HG03521 (cell line): ENCODE results near the gene CACNG4.
"Not testable (repeated sequence)": the region's sequence is repeated elsewhere in the genome, so short reads cannot be mapped to it uniquely, and the experiment has no call there.

Source experiments
- ATAC-seq: cut with Tn5 transposase; IDR thresholded peaks from one replicate; pipeline ENCODE4 v1.9.1; 2021; ENCODE audit warnings: mild to moderate bottlenecking, moderate library complexity; ENCODE audit not compliant: unreplicated experiment

The CACNG4 gene

GRCh38 chr17:66960613-66961012 is 3.9 kb upstream of the CACNG4 start:
- ATAC-seq = no peak

- no peak for ATAC-seq
Measured at GRCh38 chr17:66963521-66963908, 992 bp upstream of the CACNG4 start.

- no peak for ATAC-seq
Measured at GRCh38 chr17:66964930-66965800, 658 bp downstream of the CACNG4 start.

GRCh38 chr17:66965801-66966262 is 1.3 kb downstream of the CACNG4 start:
- no peak for ATAC-seq

GRCh38 chr17:66966298-66966697 is 1.8 kb downstream of the CACNG4 start:
- no peak for ATAC-seq

- ATAC-seq = no peak
Measured at GRCh38 chr17:66966704-66967418, 2.4 kb downstream of the CACNG4 start.

GRCh38 chr17:66967837-66968543 is 3.5 kb downstream of the CACNG4 start:
- no peak for ATAC-seq

GRCh38 chr17:66968916-66969315 is 4.4 kb downstream of the CACNG4 start:
- no peak for ATAC-seq

- ATAC-seq = no peak
Measured at GRCh38 chr17:66970140-66970539, 5.6 kb downstream of the CACNG4 start.

- ATAC-seq = no peak
Measured at GRCh38 chr17:66970797-66971196, 6.3 kb downstream of the CACNG4 start.

GRCh38 chr17:66971264-66971663 is 6.8 kb downstream of the CACNG4 start:
- ATAC-seq = no peak

GRCh38 chr17:66971730-66972441 is 7.4 kb downstream of the CACNG4 start:
- ATAC-seq = no peak

GRCh38 chr17:66972442-66972830 is 7.9 kb downstream of the CACNG4 start:
- ATAC-seq = not testable (repeated sequence)

GRCh38 chr17:66975188-66975587 is 10.7 kb downstream of the CACNG4 start:
- ATAC-seq = no peak

GRCh38 chr17:66975614-66976378 is 11.3 kb downstream of the CACNG4 start:
- ATAC-seq = no peak

GRCh38 chr17:66976379-66976663 is 11.8 kb downstream of the CACNG4 start:
- no peak for ATAC-seq

GRCh38 chr17:66976781-66977201 is 12.3 kb downstream of the CACNG4 start:
- ATAC-seq = no peak

GRCh38 chr17:66978514-66979061 is 14.1 kb downstream of the CACNG4 start:
- no peak for ATAC-seq

GRCh38 chr17:66980896-66981295 is 16.4 kb downstream of the CACNG4 start:
- no peak for ATAC-seq

GRCh38 chr17:66981983-66982508 is 17.5 kb downstream of the CACNG4 start:
- no peak for ATAC-seq
